ENCODE results near the gene ZFYVE28.

ZFYVE28 gene

GRCh38 chr4:2368746-2369437, 49.6 kb downstream of the ZFYVE28 start:
- no peak for DNase-seq (ENCODE audit: low read depth in 2 of 2)

- no peak for DNase-seq (ENCODE audit: low read depth in 2 of 2)
Measured at GRCh38 chr4:2367626-2368025, 50.8 kb downstream of the ZFYVE28 start.

GRCh38 chr4:2366252-2367192, 51.9 kb downstream of the ZFYVE28 start:
- DNase-seq (ENCODE audit: low read depth in 2 of 2): no peak

GRCh38 chr4:2365913-2366210, 52.6 kb downstream of the ZFYVE28 start:
- DNase-seq (ENCODE audit: low read depth in 2 of 2): no peak

- no peak for DNase-seq (ENCODE audit: low read depth in 2 of 2)
Measured at GRCh38 chr4:2365054-2365912, 53.2 kb downstream of the ZFYVE28 start.

GRCh38 chr4:2364654-2365053, 53.8 kb downstream of the ZFYVE28 start:
- peak; percentile 5 to 12 for DNase-seq (ENCODE audit: low read depth in 2 of 2)

GRCh38 chr4:2363951-2364653, 54.3 kb downstream of the ZFYVE28 start:
- no peak for DNase-seq (ENCODE audit: low read depth in 2 of 2)

- no peak for DNase-seq (ENCODE audit: low read depth in 2 of 2)
Measured at GRCh38 chr4:2363056-2363721, 55.3 kb downstream of the ZFYVE28 start.

GRCh38 chr4:2362266-2363055, 56.0 kb downstream of the ZFYVE28 start:
- DNase-seq (ENCODE audit: low read depth in 2 of 2): no peak

- DNase-seq (ENCODE audit: low read depth in 2 of 2): no peak
Measured at GRCh38 chr4:2361366-2362265, 56.8 kb downstream of the ZFYVE28 start.

- no peak for DNase-seq (ENCODE audit: low read depth in 2 of 2)
Measured at GRCh38 chr4:2360396-2360730, 58.1 kb downstream of the ZFYVE28 start.

GRCh38 chr4:2359591-2360395, 58.7 kb downstream of the ZFYVE28 start:
- DNase-seq (ENCODE audit: low read depth in 2 of 2): no peak

GRCh38 chr4:2357821-2358745, 60.4 kb downstream of the ZFYVE28 start:
- DNase-seq (ENCODE audit: low read depth in 2 of 2): no peak

- no peak for DNase-seq (ENCODE audit: low read depth in 2 of 2)
Measured at GRCh38 chr4:2356123-2357069, 62.0 kb downstream of the ZFYVE28 start.

GRCh38 chr4:2354760-2355159, 63.7 kb downstream of the ZFYVE28 start:
- no peak for DNase-seq (ENCODE audit: low read depth in 2 of 2)

GRCh38 chr4:2354118-2354517, 64.3 kb downstream of the ZFYVE28 start:
- peak in 1 of 2 experiments; percentile 4 for DNase-seq (ENCODE audit: low read depth in 2 of 2)

Data from fibroblast of skin of left biceps (primary cell).